Hepatocyte (in vitro differentiated cells): ENCODE data around the gene LAMB4. TPM values are rescaled to one million over a fixed set of nuclear protein-coding genes. Genes with fewer than 3 reads are reported as not detected.

Source experiments
- DNase-seq: peaks from one replicate; pipeline ENCODE4 v3.0.0-alpha.2; 2016; ENCODE audit warnings: low spot score
- H2AFZ ChIP-seq: fragments of 200-600 bp; sonication (generic); 2 replicates; pipeline ENCODE4 v1.6.0; 2016; ENCODE audit warnings: antibody characterized with exemption, mild to moderate bottlenecking
- H3K27ac ChIP-seq: fragments of 200-600 bp; sonication (generic); 2 replicates; pipeline ENCODE4 v1.5.1; 2016; ENCODE audit warnings: mild to moderate bottlenecking
- H3K27me3 ChIP-seq: fragments of 200-600 bp; sonication (generic); 2 replicates; pipeline ENCODE4 v1.6.1; 2016
- H3K36me3 ChIP-seq: fragments of 200-600 bp; sonication (generic); replicated peaks from 2 replicates; pipeline ENCODE4 v1.5.1; 2016; ENCODE audit warnings: low read depth; ENCODE audit not compliant: insufficient read depth
- H3K4me1 ChIP-seq: fragments of 200-600 bp; sonication (generic); 2 replicates; pipeline ENCODE4 v1.5.1; 2016; ENCODE audit warnings: mild to moderate bottlenecking, moderate library complexity; ENCODE audit not compliant: insufficient read depth
- H3K4me2 ChIP-seq: fragments of 200-600 bp; sonication (generic); 2 replicates; pipeline ENCODE4 v1.6.0; 2016
- H3K4me3 ChIP-seq: fragments of 200-600 bp; sonication (generic); 2 replicates; pipeline ENCODE4 v1.5.1; 2016; ENCODE audit warnings: mild to moderate bottlenecking
- H3K79me2 ChIP-seq: fragments of 200-600 bp; sonication (generic); 2 replicates; pipeline ENCODE4 v1.6.0; 2017; ENCODE audit warnings: mild to moderate bottlenecking
- H3K9me2 ChIP-seq: fragments of 200-600 bp; sonication (generic); replicated peaks from 2 replicates; pipeline ENCODE4 v1.6.0; 2017; ENCODE audit warnings: mild to moderate bottlenecking; ENCODE audit not compliant: insufficient read depth
- H3K9me3 ChIP-seq: fragments of 200-600 bp; sonication (generic); 2 replicates; pipeline ENCODE4 v1.5.1; 2016; ENCODE audit warnings: low read depth, mild to moderate bottlenecking
- H4K20me1 ChIP-seq: fragments of 200-600 bp; sonication (generic); 2 replicates; pipeline ENCODE4 v1.6.0; 2016; ENCODE audit warnings: mild to moderate bottlenecking; ENCODE audit not compliant: insufficient read depth, poor library complexity, severe bottlenecking
- CTCF ChIP-seq: fragments of 200-600 bp; sonication (generic); IDR thresholded peaks from 2 replicates; pipeline ENCODE4 v1.5.1; 2016; ENCODE audit warnings: antibody characterized with exemption, mild to moderate bottlenecking; ENCODE audit not compliant: poor library complexity
- EZH2 ChIP-seq: fragments of 200-600 bp; sonication (generic); IDR thresholded peaks from 2 replicates; pipeline ENCODE4 v1.6.1; 2016; ENCODE audit warnings: antibody characterized with exemption, mild to moderate bottlenecking, borderline replicate concordance
- EZH2phosphoT487 ChIP-seq: fragments of 200-600 bp; sonication (generic); IDR thresholded peaks from one replicate; pipeline ENCODE4 v1.6.1; 2018; ENCODE audit warnings: antibody characterized with exemption, mild to moderate bottlenecking, low read depth, moderate library complexity; ENCODE audit not compliant: unreplicated experiment, severe bottlenecking
- WGBS: methylation state at CpG from one replicate; pipeline ENCODE4 v1.1.6; 2016; ENCODE audit warnings: low lambda C conversion rate; ENCODE audit errors: missing lambda C conversion rate; 5-methylcytosine and 5-hydroxymethylcytosine counted together
- polyA plus RNA-seq: library from polyadenylated mRNA; unstranded; fragments of >200 nt; fragmentation: Nextera tagmentation; extraction: Ambion mirVana; gene quantifications from 2 replicates; pipeline ENCODE4 v1.2.1, GENCODE V29; 2016
- total RNA-seq: library from RNA; depleted of rRNA; stranded (reverse); fragments of >200 nt; gene quantifications from 2 replicates; pipeline ENCODE4 v1.2.3, GENCODE V29; 2014

Gene LAMB4
- total and polyA plus RNA-seq, 2 experiments from 2014 or later = 1.3 to 1.9 TPM

DNA sequence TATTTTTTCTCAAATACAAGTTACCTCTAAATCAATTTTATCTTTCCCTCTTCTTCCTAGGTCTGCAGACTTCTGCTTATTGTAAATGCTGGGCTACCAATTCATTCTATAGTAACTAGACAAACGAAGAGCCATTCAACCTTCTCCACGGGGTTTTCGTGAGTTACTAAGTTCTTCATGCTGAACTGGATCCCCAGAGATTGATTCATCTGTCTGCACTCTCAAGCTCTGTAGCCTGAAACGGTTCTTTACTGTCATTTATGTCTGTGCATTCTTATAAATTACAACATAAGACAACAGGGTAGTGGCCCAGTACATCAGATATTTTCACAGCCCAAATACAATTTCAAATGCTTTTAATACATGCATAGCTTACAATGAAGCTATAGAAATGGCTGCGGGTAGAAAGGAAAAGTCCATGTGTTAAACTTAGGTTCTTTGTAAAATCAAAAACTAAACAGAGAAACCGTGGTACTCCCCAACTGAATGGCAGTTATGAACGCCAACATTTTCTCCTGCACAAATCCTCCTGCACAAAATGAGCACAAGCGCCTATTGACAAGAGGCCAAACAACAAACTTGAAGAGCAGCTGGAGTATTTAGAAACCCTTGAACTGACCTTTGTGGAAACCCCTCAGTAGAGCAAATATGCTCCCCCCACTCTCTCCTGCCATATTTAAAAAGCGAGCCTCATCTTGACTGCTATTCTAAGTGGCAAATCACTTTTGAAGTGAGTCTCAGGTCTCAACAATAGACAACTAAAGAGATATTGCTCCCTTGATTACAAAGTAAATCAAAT, 147.9 kb downstream of the LAMB4 start:
- Histone ChIP-seq H2AFZ (no peak overlapping the region), H3K9me2 (no peaks in the 10 kb centered on the region), H3K27ac (peak overlapping the region; percentile 20), H3K4me2 (no peak overlapping the region), H4K20me1 (no peaks in the 10 kb centered on the region), H3K4me1 (peaks cover 8% of the 10 kb centered on the region), H3K79me2 (peaks cover 47% of the 10 kb centered on the region), H3K36me3 (peaks cover 8% of the 10 kb centered on the region), H3K9me3 (no peaks in the 10 kb centered on the region), H3K4me3 (no peak overlapping the region), H3K27me3 (no peaks in the 10 kb centered on the region)
- no peak for DNase-seq
- 83% methylated on average over 9 of the region's 9 CpGs for WGBS
- TF ChIP-seq EZH2phosphoT487 (no peak), EZH2 (no peak), CTCF (no peak)

GRCh38 chr7:107981466-107981865, 148.7 kb downstream of the LAMB4 start:
- Histone ChIP-seq H3K36me3 (peaks cover 8% of the 10 kb centered on the region), H3K27me3 (no peaks in the 10 kb centered on the region), H3K79me2 (peaks cover 43% of the 10 kb centered on the region), H3K9me2 (no peaks in the 10 kb centered on the region), H3K4me3 (no peak overlapping the region), H3K27ac (no peak overlapping the region), H3K4me2 (no peak overlapping the region), H3K4me1 (peaks cover 8% of the 10 kb centered on the region), H4K20me1 (no peaks in the 10 kb centered on the region), H3K9me3 (no peaks in the 10 kb centered on the region), H2AFZ (no peak overlapping the region)
- no peak for DNase-seq
- no peak for TF ChIP-seq EZH2
- no peak for TF ChIP-seq EZH2phosphoT487
- no peak for TF ChIP-seq CTCF
- WGBS = 73% methylated on average over 4 of the region's 4 CpGs

GRCh38 chr7:107980671-107981190, 149.4 kb downstream of the LAMB4 start:
- no peak for DNase-seq
- no peaks in the 10 kb centered on the region for H3K9me3 ChIP-seq
- no peak overlapping the region for H2AFZ ChIP-seq
- TF ChIP-seq EZH2phosphoT487 = no peak
- TF ChIP-seq EZH2 = no peak
- no peak for TF ChIP-seq CTCF
- H4K20me1 ChIP-seq = no peaks in the 10 kb centered on the region
- H3K27me3 ChIP-seq = no peaks in the 10 kb centered on the region
- H3K9me2 ChIP-seq = no peaks in the 10 kb centered on the region
- peaks cover 39% of the 10 kb centered on the region for H3K79me2 ChIP-seq
- no peak overlapping the region for H3K4me2 ChIP-seq
- 95% methylated on average over 8 of the region's 8 CpGs for WGBS
- peaks cover 8% of the 10 kb centered on the region for H3K36me3 ChIP-seq
- H3K4me1 ChIP-seq = peaks cover 8% of the 10 kb centered on the region
- H3K4me3 ChIP-seq = no peak overlapping the region
- peak overlapping the region; percentile 13 for H3K27ac ChIP-seq
